Right atrium auricular region (tissue), 2 donors: ENCODE results near the gene MICAL2. TPM values are rescaled to one million over a fixed set of nuclear protein-coding genes. Genes with fewer than 3 reads are reported as not detected.

Experiments used
- DNase-seq: peaks from one replicate; pipeline ENCODE4 v3.0.0-alpha.2; 2019; ENCODE audit warnings: low spot score
- H3K27ac ChIP-seq, 2 donors: fragments of 200-600 bp; sonication (generic); 1 replicate in 1 of 2; 2 replicates in 1 of 2; pipeline ENCODE4 v1.5.1; 2016 to 2019
- H3K27me3 ChIP-seq, 2 donors: fragments of 200-600 bp; sonication (generic); one replicate each; pipeline versions ENCODE4 v1.5.1 to v1.6.0; 2017 to 2019
- H3K36me3 ChIP-seq: fragments of 200-600 bp; sonication (generic); one replicate; pipeline ENCODE4 v1.5.1; 2016
- H3K4me1 ChIP-seq, 2 donors: fragments of 200-600 bp; sonication (generic); one replicate each; pipeline versions ENCODE4 v1.5.1 to v1.6.0; 2017 to 2019
- H3K4me3 ChIP-seq, 2 donors: fragments of 200-600 bp; sonication (generic); 1 replicate in 1 of 2; 2 replicates in 1 of 2; pipeline ENCODE4 v1.5.1; 2017 to 2019; ENCODE audit warnings: mild to moderate bottlenecking in 1 of 2, moderate library complexity in 1 of 2
- H3K9me3 ChIP-seq, 2 donors: fragments of 200-600 bp; sonication (generic); one replicate each; pipeline ENCODE4 v1.5.1; 2019
- total RNA-seq, 2 donors: library from RNA; depleted of rRNA; stranded (reverse); fragments of >200 nt; gene quantifications; one replicate each; pipeline ENCODE4 v1.1.0, GENCODE V29; 2016
- TF ChIP-seq, protein P1 (sequence below), 2 donors: fragments of 200-600 bp; sonication (generic); IDR thresholded peaks; one replicate each; pipeline ENCODE4 v1.5.1; 2019; ENCODE audit warnings: antibody characterized with exemption in 2 of 2

MICAL2 gene
- total RNA-seq, 2 donors from 2014 or later: 77.6 to 84.5 TPM

DNA sequence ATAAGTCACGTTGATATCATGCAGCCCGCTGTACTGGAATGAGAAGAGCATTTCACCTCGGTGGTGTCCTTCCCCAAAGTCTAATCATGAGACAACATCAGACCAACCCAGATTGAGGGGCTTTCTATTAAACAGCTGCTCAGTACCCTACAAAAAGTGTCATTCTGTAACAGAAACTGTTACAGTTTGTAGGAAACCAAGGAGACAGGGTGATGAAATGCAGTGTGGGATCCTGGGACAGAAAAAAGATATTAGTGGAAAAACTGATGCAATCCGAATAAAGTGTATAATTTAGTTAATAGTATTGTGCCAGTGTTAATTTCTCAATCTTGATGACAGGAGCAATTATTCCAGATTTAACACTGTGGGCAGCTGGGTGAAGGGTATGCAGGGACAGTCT is 128.0 kb downstream of the MICAL2 start:
- H3K27me3 ChIP-seq: no peaks in the 10 kb centered on the region
- H3K4me1 ChIP-seq: peaks cover 0 to 50% of the 10 kb centered on the region in 2 donors
- H3K36me3 ChIP-seq: peaks cover 44% of the 10 kb centered on the region
- peak overlapping the region in 1 of 2 donors; percentile 73 for H3K27ac ChIP-seq
- H3K4me3 ChIP-seq: no peak overlapping the region
- DNase-seq: no peak
- no peaks in the 10 kb centered on the region for H3K9me3 ChIP-seq
- TF ChIP-seq, protein P1, sequence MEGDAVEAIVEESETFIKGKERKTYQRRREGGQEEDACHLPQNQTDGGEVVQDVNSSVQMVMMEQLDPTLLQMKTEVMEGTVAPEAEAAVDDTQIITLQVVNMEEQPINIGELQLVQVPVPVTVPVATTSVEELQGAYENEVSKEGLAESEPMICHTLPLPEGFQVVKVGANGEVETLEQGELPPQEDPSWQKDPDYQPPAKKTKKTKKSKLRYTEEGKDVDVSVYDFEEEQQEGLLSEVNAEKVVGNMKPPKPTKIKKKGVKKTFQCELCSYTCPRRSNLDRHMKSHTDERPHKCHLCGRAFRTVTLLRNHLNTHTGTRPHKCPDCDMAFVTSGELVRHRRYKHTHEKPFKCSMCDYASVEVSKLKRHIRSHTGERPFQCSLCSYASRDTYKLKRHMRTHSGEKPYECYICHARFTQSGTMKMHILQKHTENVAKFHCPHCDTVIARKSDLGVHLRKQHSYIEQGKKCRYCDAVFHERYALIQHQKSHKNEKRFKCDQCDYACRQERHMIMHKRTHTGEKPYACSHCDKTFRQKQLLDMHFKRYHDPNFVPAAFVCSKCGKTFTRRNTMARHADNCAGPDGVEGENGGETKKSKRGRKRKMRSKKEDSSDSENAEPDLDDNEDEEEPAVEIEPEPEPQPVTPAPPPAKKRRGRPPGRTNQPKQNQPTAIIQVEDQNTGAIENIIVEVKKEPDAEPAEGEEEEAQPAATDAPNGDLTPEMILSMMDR (IDR thresholded peaks at IDR 0.05): no peak

DNA sequence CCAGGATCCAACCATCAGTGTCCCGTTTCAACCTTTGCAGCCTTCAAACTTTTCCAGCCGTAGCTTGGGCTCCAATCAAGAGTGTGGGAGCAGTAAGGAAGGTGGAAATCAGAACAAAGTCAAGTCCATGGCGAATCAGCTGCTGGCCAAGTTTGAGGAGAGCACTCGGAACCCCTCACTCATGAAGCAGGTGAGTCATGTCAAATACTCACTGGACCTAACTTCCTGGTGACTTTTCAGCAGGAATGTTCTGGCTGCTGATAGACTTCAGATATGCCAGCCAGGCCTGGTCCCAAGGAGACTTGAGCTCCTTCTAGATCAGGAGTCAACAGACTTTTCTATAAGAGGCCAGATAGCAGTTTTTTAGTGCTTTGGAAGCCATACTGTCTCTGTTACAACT is 129.0 kb downstream of the MICAL2 start:
- H3K4me1 ChIP-seq: peaks cover 0 to 57% of the 10 kb centered on the region in 2 donors

DNA sequence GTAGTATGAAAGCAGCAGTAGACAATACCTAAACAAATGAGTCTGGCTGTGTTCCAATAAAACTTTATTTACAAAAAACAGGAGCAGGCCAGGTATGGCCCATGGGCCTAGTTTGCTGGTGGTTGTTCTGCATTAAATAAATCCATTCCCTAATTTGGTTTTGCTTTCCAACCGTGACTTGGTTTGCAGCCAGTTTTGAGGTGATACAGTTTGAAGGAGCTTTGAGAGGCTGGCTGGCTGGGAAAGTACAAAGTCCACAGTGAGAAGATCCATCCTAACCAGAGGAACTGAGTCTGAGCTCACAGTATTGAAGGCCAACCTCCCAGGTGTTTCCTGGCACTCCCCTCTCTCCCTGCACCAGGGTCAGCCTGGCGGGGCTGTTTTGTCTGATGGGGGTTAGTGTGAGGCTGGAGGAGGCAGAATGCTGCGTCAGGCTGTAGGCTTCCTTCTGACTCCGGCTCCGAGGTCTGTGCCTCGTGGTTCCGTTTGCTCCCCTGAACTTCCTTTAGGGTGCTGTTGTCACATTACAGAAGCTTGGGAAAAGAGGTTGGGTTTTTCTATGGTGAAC is 129.5 kb downstream of the MICAL2 start:
- Histone ChIP-seq H3K36me3 (peaks cover 58% of the 10 kb centered on the region), H3K9me3 (no peaks in the 10 kb centered on the region), H3K4me3 (no peak overlapping the region), H3K4me1 (peaks cover 0 to 53% of the 10 kb centered on the region in 2 donors), H3K27ac (peak overlapping the region in 1 of 2 donors; percentile 10), H3K27me3 (no peaks in the 10 kb centered on the region)
- TF ChIP-seq, protein P1 (IDR thresholded peaks at IDR 0.05): no peak
- no peak for DNase-seq

More for the DNA sequence above, 129.0 kb downstream of the MICAL2 start:
- TF ChIP-seq, protein P1 (IDR thresholded peaks at IDR 0.05): no peak
- Histone ChIP-seq H3K27ac (no peak overlapping the region), H3K36me3 (peaks cover 53% of the 10 kb centered on the region), H3K4me3 (no peak overlapping the region), H3K9me3 (no peaks in the 10 kb centered on the region), H3K27me3 (no peaks in the 10 kb centered on the region)
- DNase-seq: no peak

DNA sequence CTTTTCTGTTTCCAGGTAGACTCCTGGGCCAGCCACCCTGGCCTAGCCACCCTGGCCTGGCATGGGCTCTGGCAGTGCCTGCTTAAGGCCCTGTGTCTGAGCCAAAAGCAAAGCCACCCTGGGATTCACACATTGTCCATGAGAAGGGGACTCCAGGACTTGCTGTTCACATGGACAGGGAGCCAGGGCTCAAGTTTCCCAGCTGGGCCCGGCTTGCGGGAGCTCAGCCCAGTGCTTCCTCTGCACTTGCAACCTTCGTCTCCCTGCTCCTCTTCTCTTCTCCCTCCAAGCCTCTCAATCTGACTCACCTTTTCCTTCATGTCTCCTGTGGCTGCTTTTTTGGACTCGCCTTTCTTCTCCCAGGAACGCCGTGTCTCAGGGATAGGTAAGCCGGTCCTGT is 130.3 kb downstream of the MICAL2 start:
- no peaks in the 10 kb centered on the region for H3K27me3 ChIP-seq
- DNase-seq: no peak
- TF ChIP-seq, protein P1 (IDR thresholded peaks at IDR 0.05): no peak
- peaks cover 0 to 53% of the 10 kb centered on the region in 2 donors for H3K4me1 ChIP-seq
- no peaks in the 10 kb centered on the region for H3K9me3 ChIP-seq
- no peak overlapping the region for H3K27ac ChIP-seq
- H3K4me3 ChIP-seq: no peak overlapping the region
- peaks cover 65% of the 10 kb centered on the region for H3K36me3 ChIP-seq

DNA sequence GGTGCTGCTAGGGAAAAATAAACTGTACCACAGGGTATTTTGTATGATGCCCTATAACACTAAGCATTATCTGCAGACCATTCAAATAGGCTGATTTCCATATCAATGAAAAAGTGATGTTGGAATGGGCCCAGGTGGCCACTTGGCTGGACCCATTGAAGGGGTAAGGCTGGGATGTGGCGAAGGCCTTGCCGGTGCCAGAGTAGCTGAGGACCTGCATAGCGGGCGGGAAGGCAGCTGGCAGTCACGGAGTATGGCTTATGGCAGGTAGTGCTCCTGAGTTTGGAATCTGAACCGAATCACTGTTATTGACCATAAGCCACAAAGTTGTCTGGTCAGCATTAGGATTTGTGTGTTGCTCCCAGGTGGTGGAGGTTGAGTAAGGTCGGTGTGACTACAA is 131.0 kb downstream of the MICAL2 start:
- Histone ChIP-seq H3K27me3 (no peaks in the 10 kb centered on the region), H3K4me3 (no peak overlapping the region), H3K9me3 (no peaks in the 10 kb centered on the region), H3K36me3 (peaks cover 65% of the 10 kb centered on the region), H3K27ac (no peak overlapping the region), H3K4me1 (peaks cover 0 to 51% of the 10 kb centered on the region in 2 donors)
- no peak for DNase-seq
- TF ChIP-seq, protein P1 (IDR thresholded peaks at IDR 0.05): no peak
